HG03521 (cell line): ENCODE data around the gene NRN1L.

ENCODE experiments used
- ATAC-seq: cut with Tn5 transposase; IDR thresholded peaks from one replicate; pipeline ENCODE4 v1.9.1; 2021; ENCODE audit warnings: mild to moderate bottlenecking, moderate library complexity; ENCODE audit not compliant: unreplicated experiment

The NRN1L gene

DNA sequence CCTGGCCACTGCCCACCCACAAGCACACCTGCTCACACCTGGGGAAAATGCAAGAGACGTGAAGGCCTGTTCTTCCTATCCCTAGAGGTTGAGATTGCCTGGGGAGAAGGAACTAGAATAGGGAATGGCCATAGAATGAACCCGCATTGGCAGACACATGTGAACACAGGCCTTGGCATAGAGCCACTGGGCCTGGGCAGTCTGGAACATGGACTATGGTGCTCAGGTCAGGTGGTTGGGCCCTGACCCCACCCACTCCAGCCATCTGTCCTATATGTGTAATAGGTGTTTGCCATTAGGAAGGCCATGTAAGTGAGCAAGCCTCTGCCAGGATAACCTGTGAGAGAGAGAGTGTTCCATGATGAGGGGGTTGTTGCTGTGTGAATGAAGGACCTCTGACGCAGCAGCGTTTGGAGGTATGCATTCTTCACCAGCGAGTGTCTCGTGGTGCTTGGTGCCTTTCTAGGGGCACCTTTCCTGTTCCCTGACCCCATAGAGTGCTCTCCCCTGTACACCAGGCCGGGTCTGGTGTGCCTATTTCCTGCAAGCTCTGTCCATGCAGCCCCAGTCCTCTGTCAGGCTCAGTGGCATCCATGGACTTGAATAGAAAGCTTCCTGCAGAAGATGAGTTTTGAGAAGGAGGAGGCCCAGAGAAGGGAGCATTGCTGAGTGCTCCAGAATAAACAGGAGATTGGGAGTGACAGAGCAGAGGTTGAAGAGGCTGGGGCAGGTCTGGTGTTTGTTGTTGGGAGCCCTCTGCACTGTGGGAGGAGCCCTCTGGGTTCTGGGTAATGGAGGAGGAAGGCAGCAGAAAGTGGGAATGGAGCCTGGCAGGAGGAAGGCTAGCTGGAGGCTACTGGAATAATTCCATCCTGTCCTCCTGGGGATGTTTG, 31.4 kb downstream of the NRN1L start:
- no peak for ATAC-seq

DNA sequence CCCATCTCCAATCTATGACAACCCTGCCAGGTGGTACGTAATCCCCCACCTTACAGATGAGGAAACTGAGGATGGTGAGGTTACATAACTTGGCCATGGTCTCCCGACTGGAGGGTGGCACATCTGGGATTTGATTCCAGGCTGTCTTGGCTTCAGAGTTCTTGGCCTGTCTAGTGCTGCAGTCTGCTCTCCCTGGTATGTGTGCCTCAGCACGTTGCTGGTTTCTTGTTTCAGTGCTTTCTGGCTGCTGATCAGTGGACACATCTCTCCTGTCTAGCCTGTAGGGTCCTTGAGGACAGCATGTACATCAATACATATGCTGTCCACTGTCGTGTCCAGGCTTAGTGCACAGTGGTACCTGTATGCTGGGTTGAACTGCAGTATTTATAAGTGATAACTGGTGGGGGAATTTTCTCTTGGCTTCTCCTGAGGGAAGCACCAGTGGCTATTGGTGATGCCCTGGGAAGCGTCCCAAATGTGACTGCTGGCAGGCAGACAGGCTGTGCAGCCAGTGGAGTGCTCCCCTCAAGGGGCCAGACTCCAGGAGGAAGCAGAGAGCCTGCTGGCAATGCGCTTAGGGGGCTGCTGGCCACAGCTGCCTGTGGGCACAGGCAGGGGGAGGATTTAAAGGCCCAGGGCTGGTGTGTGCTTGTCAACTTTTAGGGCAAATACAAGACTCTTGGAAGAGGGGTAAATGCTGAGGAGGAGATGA, 32.6 kb downstream of the NRN1L start:
- no peak for ATAC-seq

DNA sequence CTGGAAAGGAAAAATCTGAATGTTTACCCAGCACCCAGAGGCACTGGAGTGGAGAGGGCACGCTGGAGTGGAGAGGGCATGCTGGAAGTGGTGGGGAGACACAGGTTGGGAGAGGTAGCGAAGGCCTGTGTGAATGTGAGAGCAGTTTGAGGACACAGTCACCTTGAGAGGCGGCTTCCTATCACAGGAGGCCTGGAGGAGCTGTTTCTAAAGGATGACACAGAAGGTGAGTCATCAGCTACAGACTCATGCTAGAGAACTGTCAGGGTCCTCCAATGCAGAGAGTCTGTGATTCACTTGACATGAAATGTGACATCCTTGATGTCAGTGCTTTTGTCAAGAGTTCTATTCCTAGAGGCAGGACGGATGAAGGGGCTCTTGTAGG, 33.2 kb downstream of the NRN1L start:
- no peak for ATAC-seq

DNA sequence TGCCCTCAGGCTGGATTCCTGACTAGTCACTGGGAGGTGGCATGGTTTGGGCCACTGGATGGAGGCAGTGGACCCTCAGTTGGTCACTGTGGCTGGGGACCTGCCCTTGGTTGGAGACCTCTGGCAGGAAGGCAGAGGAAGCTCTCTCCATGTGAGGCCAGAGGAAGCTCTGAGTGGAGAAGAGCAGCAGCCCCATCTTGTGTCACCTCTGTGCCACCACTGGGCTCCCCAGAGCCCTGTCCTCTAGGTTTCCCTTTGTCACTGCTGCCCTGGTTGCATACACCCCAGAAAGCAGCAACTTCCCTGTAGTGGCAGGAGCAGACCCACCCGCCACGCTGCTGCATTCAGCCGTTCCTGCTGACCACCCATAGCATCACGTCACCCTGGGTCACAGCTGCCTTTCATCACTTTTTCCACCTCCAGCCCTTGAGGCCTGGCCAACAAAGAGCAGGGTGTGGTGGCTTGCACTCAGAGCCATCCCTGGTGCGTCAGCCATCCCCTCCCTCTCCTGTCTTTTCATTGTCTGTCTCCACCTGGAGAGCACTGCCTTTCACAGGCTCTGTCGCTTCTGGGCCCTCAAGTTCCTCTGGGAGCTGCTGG, 35.0 kb downstream of the NRN1L start:
- no peak for ATAC-seq

DNA sequence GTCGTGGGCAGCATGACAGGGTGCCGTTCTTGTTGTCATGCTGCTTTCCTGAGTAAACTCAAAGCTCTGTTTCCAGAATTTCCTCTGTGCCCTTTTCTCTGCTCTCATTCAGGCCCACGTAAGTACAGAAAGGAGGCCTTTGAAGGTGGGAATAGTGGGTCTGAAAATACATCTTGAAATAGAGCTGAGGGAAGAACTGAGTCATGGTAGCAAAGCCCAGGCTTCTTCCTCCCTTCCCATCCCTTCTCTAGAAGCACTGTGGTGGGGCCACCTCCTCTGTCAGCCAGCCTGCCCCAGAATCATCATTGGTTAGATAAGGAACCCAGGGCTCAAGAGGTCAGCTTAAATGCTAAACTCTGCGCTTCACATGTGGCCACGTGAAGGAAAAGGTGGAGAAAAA, 37.5 kb downstream of the NRN1L start:
- ATAC-seq: no peak

DNA sequence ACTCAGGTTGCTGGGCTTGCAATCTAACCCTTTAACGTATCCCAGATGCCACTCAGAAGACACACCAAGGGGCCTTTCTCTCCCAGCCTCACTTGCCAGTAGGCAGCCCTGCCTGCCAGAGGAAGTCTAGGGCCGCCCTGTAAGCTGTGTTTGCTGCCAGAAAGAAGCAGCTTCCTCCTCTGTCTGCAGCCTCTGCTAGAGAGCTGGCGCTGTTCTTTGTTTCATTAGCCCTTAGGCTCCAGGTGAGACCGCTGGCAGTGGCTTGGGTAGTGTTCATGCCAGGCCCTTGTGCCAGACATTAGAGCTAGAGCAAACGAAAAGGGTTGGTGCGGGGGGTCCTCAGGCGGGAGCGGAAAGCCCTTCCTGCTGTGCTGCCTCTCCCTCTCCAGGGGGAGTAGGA, 38.1 kb downstream of the NRN1L start:
- no peak for ATAC-seq

DNA sequence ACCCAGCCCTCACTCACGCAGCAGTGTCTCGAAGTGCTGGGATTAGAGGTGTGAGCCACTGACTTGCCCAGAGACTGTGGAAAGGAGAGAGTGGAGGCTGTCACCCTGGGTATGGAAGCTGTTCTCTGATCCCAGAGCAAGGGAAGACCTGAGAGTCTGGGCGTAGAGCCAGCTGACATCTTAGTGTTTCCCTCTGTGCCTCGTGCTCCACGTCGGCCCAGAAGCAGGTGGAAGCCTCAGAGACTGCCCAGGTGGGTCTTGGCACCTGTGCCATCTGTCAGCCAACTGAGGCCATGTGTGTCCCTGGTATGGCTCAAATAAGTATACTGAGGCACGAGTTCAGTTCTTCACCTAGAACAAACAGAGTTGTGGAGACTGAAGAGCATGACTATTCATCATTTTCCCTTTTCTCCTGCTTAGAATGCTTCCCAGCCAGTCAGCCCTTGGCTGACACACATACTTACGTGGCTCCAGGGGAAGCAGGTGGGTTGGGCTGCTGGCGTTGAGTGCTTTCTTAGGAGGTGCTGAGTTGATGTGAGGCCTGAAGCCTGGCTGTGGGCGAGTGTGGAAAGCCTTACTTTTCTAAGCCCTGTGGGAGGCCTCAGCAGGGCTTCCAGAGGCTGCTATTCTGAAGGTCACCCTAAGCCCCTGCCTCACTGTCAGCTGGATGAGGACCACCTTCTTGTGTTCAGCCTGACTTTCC, 38.9 kb downstream of the NRN1L start:
- ATAC-seq: no peak

DNA sequence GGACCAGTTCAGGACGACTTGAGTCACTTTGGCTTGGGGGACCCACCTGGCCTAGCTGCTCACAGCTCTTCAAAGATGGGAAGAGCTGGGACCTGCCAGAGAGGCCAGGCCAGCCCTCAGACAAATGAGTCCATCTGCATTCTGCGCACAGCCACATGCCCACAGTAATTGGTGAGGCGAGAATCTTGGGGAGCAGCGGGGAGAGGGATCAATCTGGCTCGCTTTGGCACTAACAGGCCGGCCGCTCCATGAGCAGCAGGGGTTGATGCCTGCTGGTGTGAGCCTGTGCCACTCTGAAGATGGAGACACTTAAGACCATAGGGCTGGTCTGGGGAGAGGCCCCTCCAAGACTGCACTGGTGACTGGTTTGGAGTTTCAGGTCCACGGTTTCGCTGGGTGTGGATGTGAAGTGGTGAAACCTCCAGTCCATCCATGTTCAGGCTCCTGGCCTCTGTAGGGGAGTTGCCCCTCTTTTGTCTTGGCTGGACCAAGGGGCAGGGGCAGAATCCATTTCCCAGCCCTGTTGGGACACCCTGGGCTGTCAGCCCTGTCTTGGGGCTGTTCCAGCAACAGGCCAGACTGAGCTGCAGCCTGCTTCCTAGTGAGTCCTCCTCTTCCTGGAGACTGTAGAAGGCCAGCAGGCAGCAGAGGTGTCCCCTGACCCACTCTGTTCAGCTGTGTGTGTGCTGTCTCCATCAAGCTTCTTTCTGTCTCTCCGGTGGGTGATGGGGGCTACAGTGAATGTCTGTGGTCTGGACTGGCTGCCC, 39.6 kb downstream of the NRN1L start:
- no peak for ATAC-seq

DNA sequence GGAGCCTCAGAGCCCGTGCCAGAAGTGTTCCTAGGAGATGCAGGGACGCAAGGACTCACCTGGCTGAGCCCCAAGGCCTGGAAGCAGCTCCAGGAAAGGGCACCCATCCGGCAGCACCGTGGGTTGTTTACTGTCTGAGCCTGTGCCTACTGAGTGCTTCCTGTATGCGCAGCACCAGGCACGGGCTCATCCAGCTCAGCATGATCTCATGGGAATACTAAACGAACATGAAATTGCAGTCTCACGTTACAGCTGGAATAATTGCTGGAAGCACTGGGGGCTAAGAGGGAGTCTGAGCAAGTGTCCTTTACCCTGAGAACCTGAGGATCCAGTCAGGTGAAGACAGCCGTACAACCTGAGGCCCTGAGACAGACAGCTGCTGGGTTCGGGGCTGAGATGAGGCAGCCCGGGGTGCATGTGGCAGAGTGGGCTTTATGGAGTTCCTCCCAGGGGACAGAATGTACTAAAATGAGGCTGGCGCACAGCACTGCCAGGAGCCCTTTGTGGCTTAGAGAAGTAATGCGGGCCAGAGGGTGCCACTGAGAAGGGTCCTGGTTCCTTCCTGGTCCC, 41.6 kb downstream of the NRN1L start:
- ATAC-seq: no peak

DNA sequence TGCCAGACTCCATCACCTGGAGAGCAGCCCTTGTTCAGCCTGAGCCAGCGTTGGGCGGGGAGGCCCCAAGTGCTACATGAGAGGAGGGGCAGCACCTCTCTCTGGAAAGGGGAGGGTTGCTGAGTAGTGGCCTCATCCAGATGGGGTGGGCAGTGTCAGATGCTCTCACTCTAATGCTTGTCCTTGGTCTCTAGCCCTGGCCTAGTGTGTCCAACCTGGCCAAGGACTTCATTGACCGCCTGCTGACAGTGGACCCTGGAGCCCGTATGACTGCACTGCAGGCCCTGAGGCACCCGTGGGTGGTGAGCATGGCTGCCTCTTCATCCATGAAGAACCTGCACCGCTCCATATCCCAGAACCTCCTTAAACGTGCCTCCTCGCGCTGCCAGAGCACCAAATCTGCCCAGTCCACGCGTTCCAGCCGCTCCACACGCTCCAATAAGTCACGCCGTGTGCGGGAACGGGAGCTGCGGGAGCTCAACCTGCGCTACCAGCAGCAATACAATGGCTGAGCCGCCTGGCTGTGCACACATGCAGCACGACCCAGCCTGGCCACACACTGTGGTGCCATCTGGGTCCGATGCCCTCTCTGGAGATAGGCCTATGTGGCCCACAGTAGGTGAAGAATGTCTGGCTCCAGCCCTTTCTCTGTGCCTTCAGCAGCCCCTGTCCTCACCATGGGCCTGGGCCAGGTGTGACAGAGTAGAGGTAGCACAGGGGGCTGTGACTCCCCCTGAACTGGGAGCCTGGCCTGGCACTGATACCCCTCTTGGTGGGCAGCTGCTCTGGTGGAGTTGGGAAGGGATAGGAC, 42.7 kb downstream of the NRN1L start:
- no peak for ATAC-seq

DNA sequence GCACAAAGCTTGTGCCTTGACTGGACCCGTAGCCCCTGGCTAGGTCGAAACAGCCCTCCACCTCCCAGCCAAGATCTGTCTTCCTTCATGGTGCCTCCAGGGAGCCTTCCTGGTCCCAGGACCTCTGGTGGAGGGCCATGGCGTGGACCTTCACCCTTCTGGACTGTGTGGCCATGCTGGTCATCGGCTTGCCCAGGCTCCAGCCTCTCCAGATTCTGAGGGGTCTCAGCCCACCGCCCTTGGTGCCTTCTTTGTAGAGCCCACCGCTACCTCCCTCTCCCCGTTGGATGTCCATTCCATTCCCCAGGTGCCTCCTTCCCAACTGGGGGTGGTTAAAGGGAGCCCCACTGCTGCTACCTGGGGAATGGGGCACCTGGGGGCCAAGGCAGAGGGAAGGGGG, 43.5 kb downstream of the NRN1L start:
- no peak for ATAC-seq

DNA sequence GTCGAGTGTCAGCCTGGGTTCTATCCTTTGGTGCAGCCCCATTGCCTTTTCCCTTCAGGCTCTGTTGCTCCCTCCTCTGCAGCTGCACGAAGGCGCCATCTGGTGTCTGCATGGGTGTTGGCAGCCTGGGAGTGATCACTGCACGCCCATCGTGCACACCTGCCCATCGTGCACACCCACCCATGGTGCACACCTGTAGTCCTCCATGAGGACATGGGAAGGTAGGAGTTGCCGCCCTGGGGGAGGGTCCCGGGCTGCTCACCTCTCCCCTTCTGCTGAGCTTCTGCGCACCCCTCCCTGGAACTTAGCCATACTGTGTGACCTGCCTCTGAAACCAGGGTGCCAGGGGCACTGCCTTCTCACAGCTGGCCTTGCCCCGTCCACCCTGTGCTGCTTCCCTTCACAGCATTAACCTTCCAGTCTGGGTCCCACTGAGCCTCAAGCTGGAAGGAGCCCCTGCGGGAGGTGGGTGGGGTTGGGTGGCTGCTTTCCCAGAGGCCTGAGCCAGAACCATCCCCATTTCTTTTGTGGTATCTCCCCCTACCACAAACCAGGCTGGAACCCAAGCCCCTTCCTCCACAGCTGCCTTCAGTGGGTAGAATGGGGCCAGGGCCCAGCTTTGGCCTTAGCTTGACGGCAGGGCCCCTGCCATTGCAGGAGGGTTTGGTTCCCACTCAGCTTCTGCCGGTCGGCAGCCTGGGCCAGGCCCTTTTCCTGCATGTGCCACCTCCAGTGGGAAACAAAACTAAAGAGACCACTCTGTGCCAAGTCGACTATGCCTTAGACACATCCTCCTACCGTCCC, 44.1 kb downstream of the NRN1L start:
- no peak for ATAC-seq

DNA sequence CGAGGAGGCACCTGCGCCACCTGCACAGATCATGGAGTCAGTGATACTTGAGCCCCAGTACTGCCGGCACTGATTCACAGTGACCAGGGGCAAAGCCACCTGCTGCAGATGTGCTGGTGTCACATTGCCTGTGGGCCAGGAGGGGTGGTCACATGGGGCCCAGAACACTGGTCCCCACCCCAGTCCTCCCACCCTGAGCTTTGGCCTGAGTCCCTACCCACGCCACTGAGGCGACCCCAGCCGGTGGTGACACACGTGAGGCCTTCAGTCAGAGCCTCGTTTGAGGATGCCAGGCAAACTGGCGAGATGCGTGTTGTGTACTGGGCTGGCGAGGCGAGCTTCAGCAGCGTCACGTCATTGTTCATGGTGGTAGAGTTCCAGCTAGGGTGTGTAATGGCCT, 45.5 kb downstream of the NRN1L start:
- ATAC-seq: no peak

DNA sequence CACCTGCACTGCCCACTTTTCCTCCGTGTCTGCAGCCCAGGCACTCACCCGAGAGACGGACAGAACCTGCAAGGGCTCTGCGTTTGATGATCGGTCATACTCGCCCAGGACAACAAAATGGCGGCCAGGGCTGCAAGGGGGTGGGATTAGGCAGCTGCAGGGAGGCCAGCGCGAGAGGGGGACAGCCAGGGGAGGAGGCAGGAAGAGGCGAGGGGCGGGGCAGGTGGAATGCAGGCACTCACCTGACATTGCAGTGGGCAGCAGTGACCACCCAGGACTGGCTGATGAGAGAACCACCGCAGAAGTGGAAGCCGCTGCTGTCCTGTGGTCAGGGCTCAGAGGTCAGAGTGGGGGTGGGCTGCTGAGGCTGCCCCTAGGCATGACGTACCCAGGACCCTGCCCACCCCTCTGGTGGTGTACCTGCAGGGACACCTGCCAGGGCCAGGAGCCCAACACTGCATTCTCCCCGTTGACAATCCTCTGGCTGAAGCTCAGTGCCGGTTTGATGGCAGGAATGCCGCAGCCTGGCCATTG, 46.1 kb downstream of the NRN1L start:
- ATAC-seq: no peak

DNA sequence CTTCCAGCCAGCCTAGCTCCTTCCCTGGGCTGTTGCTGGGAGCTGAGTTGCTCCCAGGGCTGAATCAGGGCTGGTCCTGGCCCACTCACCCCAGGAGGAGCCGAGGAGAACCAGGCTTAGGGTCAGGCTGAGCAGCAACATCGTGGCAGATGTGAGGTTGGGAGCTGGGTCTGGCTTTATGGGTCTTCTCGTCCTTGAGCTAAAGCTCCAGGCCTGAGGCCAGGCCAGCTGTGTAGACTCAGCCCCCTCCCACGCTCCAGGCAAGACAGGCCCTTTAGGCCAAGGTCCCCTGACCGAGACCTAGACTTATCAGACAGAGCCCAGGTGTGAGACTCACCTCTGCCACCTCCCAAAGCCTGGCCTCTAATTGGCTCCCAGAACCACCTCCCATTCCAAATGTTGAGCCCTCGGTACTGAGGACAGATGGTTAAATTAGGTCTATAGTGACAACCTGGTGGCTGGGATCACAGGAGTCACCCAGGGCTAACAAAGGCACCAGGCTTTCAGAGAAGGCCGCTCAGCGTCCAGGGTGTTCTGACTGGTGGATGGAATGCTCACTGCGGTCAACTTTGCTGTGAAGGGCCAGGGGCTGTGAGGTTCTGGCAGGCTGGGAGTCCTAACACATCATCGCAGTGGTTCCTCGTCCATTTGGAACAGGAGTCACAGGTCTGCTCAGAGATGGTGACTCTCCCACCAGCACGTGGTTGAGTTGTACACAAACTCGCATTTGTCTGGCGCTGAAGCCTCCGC, 47.2 kb downstream of the NRN1L start, which contains the start of gene CTRL:
TSS of gene CTRL (minus strand) at position 151 of the 750 bp plus-strand sequence. CDS start at position 141, 10 bp downstream.
- ATAC-seq: no peak

DNA sequence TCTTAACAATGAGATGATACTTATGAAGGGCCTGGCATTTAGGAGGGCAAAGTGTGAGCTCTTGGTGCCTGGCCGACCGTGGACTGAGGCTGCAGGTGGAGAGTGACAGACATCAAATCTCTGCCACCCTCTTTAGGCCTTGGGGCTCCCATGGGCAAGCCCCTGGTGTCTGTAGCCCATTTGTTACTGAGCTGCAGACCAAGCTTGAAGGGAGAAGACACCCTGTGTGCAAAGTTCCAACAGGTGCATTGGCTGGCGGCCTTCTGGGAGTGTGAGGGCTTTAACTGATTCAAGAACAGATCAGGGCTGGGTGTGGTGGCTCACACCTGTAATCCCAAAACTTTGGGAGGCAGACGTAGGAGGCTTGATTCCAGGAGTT, 47.8 kb downstream of the NRN1L start:
- no peak for ATAC-seq

DNA sequence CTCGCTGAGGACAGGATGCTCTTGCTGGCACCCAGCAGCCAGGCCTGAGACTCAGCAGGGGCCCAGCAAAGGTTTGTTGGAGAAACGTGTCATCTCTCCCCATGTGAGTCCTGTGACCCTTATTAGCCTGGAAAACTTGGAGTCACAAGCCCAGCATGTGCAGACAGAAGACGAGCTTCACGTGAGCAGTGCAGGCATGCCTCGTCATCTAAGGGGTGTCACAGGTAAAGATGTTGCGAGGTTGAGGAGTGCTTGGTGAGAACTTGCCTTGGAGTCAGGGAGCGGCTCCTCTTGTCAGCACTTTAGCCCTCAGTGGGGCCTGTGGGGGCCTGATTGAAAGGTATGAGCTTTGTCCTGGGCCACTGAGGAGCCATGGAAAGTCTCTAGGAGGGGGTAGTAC, 49.1 kb downstream of the NRN1L start:
- ATAC-seq: no peak
